Neuronal stem cell (in vitro differentiated cells): ENCODE measurements around the gene LPAR5.

Source experiments
- DNase-seq: peaks from one replicate; pipeline ENCODE4 v3.0.0-alpha.2; 2013; ENCODE audit warnings: low spot score
- H2AFZ ChIP-seq: one replicate; pipeline ENCODE4 v1.6.1; 2013; ENCODE audit warnings: mild to moderate bottlenecking, low read length, inconsistent platforms
- H2AK5ac ChIP-seq: 2 replicates; pipeline ENCODE4 v1.6.1; 2013; ENCODE audit warnings: low read depth, mild to moderate bottlenecking, inconsistent platforms, low read length, moderate library complexity, mixed read lengths
- H2BK120ac ChIP-seq: 2 replicates; pipeline ENCODE4 v1.6.1; 2013; ENCODE audit warnings: low read depth, mild to moderate bottlenecking, inconsistent platforms, low read length, moderate library complexity, mixed read lengths
- H2BK12ac ChIP-seq: one replicate; pipeline ENCODE4 v1.6.1; 2013; ENCODE audit warnings: low read length, inconsistent platforms
- H2BK15ac ChIP-seq: 2 replicates; pipeline ENCODE4 v1.6.1; 2013; ENCODE audit warnings: mild to moderate bottlenecking, low read length, inconsistent platforms, mixed read lengths
- H2BK5ac ChIP-seq: one replicate; pipeline ENCODE4 v1.6.1; 2013; ENCODE audit warnings: inconsistent platforms, mild to moderate bottlenecking, low read length, moderate library complexity
- H3K14ac ChIP-seq: one replicate; pipeline ENCODE4 v1.6.1; 2013; ENCODE audit warnings: low read length, inconsistent platforms
- H3K18ac ChIP-seq: 2 replicates; pipeline ENCODE4 v1.6.1; 2013; ENCODE audit warnings: low read length, inconsistent platforms
- H3K23ac ChIP-seq: 2 replicates; pipeline ENCODE4 v1.6.1; 2013; ENCODE audit warnings: low read depth, mild to moderate bottlenecking, mixed read lengths, low read length, inconsistent platforms; ENCODE audit not compliant: poor library complexity
- H3K27ac ChIP-seq: replicated peaks from 3 replicates; pipeline ENCODE4 v1.5.1; 2013; ENCODE audit warnings: low read length, inconsistent platforms
- H3K27me3 ChIP-seq, 3 experiments: 2 replicates each; pipeline ENCODE4 v1.6.1; 2013; ENCODE audit warnings: low read length in 3 of 3, mild to moderate bottlenecking in 2 of 3, inconsistent platforms in 1 of 3, low read depth in 1 of 3, mixed read lengths in 1 of 3, moderate library complexity in 1 of 3; ENCODE audit not compliant: control insufficient read depth in 3 of 3, insufficient read depth in 3 of 3
- H3K36me3 ChIP-seq, 2 donors: replicated peaks in 1 of 2; 2 replicates each; pipeline ENCODE4 v1.6.1; 2013; ENCODE audit warnings: low read length in 2 of 2; ENCODE audit not compliant: control insufficient read depth in 2 of 2, insufficient read depth in 2 of 2
- H3K4ac ChIP-seq: 2 replicates; pipeline ENCODE4 v1.6.1; 2013; ENCODE audit warnings: inconsistent platforms, mild to moderate bottlenecking, low read length, moderate library complexity
- H3K4me1 ChIP-seq, 2 donors: 1 replicate in 1 of 2; 2 replicates in 1 of 2; pipeline ENCODE4 v1.6.1; 2013; ENCODE audit warnings: low read length in 2 of 2, low read depth in 1 of 2; ENCODE audit not compliant: control insufficient read depth in 2 of 2, insufficient read depth in 1 of 2
- H3K4me2 ChIP-seq: one replicate; pipeline ENCODE4 v1.6.1; 2013; ENCODE audit warnings: mild to moderate bottlenecking, low read length, inconsistent platforms; ENCODE audit not compliant: insufficient read depth, poor library complexity, severe bottlenecking
- H3K4me3 ChIP-seq, 2 donors: 2 replicates each; pipeline ENCODE4 v1.5.1; 2013; ENCODE audit warnings: low read length in 2 of 2, mild to moderate bottlenecking in 2 of 2, inconsistent platforms in 1 of 2, moderate library complexity in 1 of 2
- H3K79me1 ChIP-seq: one replicate; pipeline ENCODE4 v1.6.1; 2013; ENCODE audit warnings: low read depth, mild to moderate bottlenecking, inconsistent platforms, low read length, moderate library complexity
- H3K9ac ChIP-seq: one replicate; pipeline ENCODE4 v1.6.1; 2013; ENCODE audit warnings: mild to moderate bottlenecking, low read depth, low read length, inconsistent platforms; ENCODE audit not compliant: poor library complexity
- H3K9me3 ChIP-seq, 2 donors: replicated peaks in 1 of 2; 2 replicates each; pipeline versions ENCODE3 to v1.6.1; 2013; ENCODE audit warnings: low read length in 2 of 2, mild to moderate bottlenecking in 2 of 2, inconsistent platforms in 1 of 2, low read depth in 1 of 2, mixed read lengths in 1 of 2, moderate library complexity in 1 of 2; ENCODE audit not compliant: control insufficient read depth in 2 of 2, insufficient read depth in 1 of 2
- H4K8ac ChIP-seq: one replicate; pipeline ENCODE4 v1.6.1; 2013; ENCODE audit warnings: low read depth, mild to moderate bottlenecking, inconsistent platforms, low read length, moderate library complexity
- H4K91ac ChIP-seq: one replicate; pipeline ENCODE4 v1.6.1; 2013; ENCODE audit warnings: low read length, low read depth, mild to moderate bottlenecking, inconsistent platforms; ENCODE audit not compliant: poor library complexity
- WGBS, 2 donors: extraction: QIAGEN DNeasy Blood & Tissue Kit; methylation state at CpG; one replicate each; pipeline ENCODE4 v1.1.7; 2013; ENCODE audit warnings: missing lambda C conversion rate in 2 of 2, mixed read lengths in 1 of 2; ENCODE audit not compliant: insufficient read length in 2 of 2, insufficient replicate concordance in 1 of 2; ENCODE audit errors: extremely low coverage in 2 of 2; 5-methylcytosine and 5-hydroxymethylcytosine counted together

LPAR5 gene

DNA sequence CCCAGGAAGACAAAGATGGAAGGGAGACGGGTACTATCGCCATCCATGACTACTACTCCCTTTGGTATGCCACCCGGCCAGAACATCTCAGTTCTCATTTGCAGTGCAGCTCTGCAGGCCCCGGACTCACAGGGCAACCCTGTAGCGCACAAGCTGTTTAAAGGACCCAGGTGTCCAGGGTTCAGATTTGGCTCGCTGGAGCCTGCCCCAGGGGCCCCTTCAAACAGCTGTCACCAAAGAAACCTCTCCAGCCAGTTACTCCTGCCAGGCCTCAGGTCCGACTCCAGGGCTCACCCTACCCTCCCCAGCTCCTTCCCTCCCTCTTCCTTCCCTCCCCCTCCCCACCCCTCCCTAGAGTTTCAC lies 23.1 kb downstream of the LPAR5 start:
- H3K4me3 ChIP-seq: peak overlapping the region in 1 of 2 donors; percentile 21
- peak overlapping the region; percentile 48 for H2BK12ac ChIP-seq
- H2AFZ ChIP-seq: peak overlapping the region; percentile 74
- H3K36me3 ChIP-seq: no peaks in the 10 kb centered on the region
- peaks cover 34% of the 10 kb centered on the region in 2 donors for H3K4me1 ChIP-seq
- H2AK5ac ChIP-seq: peak overlapping the region; percentile 98
- H3K4ac ChIP-seq: peak overlapping the region; percentile 17
- peak overlapping the region; percentile 98 for H3K18ac ChIP-seq
- peak overlapping the region; percentile 97 for H2BK15ac ChIP-seq
- H4K91ac ChIP-seq: peak overlapping the region; percentile 93
- no peak overlapping the region for H4K8ac ChIP-seq
- H3K9me3 ChIP-seq: no peaks in the 10 kb centered on the region
- H3K14ac ChIP-seq: peak overlapping the region; percentile 78
- H2BK120ac ChIP-seq: peak overlapping the region; percentile 93
- H3K9ac ChIP-seq: peak overlapping the region; percentile 83
- DNase-seq: no peak
- no peaks in the 10 kb centered on the region for H3K79me1 ChIP-seq
- peak overlapping the region; percentile 17 for H3K23ac ChIP-seq
- peak overlapping the region; percentile 99 for H3K27ac ChIP-seq
- peak overlapping the region; percentile 54 for H3K4me2 ChIP-seq
- H2BK5ac ChIP-seq: peak overlapping the region; percentile 84
- no CpG with 5 or more reads among the region's 7 CpGs for WGBS, 2 donors
- H3K27me3 ChIP-seq: no peaks in the 10 kb centered on the region

DNA sequence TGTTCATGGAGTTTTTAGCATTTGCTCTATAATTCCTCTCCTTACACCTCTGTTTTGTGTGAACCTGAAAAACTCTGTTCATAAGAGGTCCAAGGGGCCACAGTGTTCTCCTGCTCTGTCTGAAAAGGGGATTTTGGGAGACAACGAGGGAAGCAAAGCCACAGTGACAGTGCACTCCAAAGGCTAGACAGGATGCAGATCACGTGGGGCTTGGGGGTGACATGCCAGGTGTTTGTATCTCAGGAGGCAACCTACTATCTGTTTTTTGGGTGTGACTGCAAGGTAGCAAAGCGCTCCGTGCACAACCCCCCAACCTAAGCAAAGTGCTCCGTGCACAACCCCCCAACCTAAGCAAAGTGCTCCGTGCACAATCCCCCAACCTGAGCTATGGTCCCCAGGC lies 23.5 kb downstream of the LPAR5 start:
- DNase-seq: no peak
- Histone ChIP-seq H4K91ac (peak overlapping the region; percentile 93), H3K27ac (peak overlapping the region; percentile 99), H3K27me3 (no peaks in the 10 kb centered on the region), H2BK12ac (peak overlapping the region; percentile 48), H2AFZ (peak overlapping the region; percentile 74), H2AK5ac (peak overlapping the region; percentile 98), H4K8ac (peak overlapping the region; percentile 89), H3K18ac (peak overlapping the region; percentile 98), H3K23ac (peak overlapping the region; percentile 17), H2BK15ac (peak overlapping the region; percentile 97), H3K9me3 (no peaks in the 10 kb centered on the region), H3K4ac (peak overlapping the region; percentile 17), H2BK5ac (peak overlapping the region; percentile 84), H3K4me3 (peak overlapping the region in 1 of 2 donors; percentile 21), H3K79me1 (no peaks in the 10 kb centered on the region), H3K36me3 (no peaks in the 10 kb centered on the region), H3K4me1 (peaks cover 35 to 36% of the 10 kb centered on the region in 2 donors), H3K4me2 (no peak overlapping the region), H3K14ac (no peak overlapping the region), H2BK120ac (peak overlapping the region; percentile 93), H3K9ac (peak overlapping the region; percentile 83)
- WGBS, 2 donors: no CpG with 5 or more reads among the region's 6 CpGs

DNA sequence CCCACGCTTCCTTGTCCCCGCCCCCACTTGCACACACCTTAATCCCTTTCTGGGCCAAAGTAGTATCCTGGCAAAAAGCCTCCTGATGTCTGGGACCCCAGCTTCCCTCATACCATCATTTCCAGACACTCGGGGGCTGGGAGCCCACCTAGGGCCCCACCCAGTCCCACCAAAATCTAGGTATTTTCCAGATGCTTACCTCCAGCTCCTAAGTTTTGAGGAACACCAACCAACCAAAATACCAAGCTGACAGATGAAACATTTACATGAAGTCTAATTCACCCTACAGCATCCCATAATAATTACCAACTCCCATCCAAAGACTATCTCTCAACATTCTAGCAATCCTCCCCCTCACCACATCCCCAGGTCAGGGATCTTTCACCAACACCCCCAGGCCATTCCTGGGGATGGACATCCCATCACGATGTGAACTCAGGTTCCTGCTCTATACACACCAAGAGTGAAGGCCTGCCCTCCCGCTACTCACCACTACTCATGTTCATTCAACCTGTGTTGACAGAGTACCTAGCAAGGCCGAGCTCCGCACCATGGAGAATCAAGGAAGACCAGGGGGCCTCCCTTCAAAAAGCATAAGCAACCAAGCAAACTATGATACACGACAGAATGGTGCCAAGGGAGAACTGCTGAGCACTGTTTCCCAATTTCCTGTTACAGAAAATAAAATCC lies 27.0 kb downstream of the LPAR5 start:
- no peak overlapping the region for H3K4me3 ChIP-seq
- H2BK12ac ChIP-seq: peak overlapping the region; percentile 24
- H3K27me3 ChIP-seq: no peaks in the 10 kb centered on the region
- H3K9ac ChIP-seq: no peak overlapping the region
- H3K4me2 ChIP-seq: no peak overlapping the region
- H3K18ac ChIP-seq: no peak overlapping the region
- peaks cover 45 to 50% of the 10 kb centered on the region in 2 donors for H3K4me1 ChIP-seq
- no peak overlapping the region for H3K23ac ChIP-seq
- no peak for DNase-seq
- no peak overlapping the region for H2BK15ac ChIP-seq
- H4K8ac ChIP-seq: no peak overlapping the region
- peaks cover 1% of the 10 kb centered on the region for H3K79me1 ChIP-seq
- H2AK5ac ChIP-seq: no peak overlapping the region
- H3K36me3 ChIP-seq: peaks cover 4 to 24% of the 10 kb centered on the region in 2 donors
- H3K4ac ChIP-seq: no peak overlapping the region
- H2BK120ac ChIP-seq: no peak overlapping the region
- H2BK5ac ChIP-seq: no peak overlapping the region
- H2AFZ ChIP-seq: no peak overlapping the region
- no peak overlapping the region for H4K91ac ChIP-seq
- no CpG with 5 or more reads among the region's 8 CpGs for WGBS, 2 donors
- H3K27ac ChIP-seq: peak overlapping the region; percentile 67
- no peak overlapping the region for H3K14ac ChIP-seq
- no peaks in the 10 kb centered on the region for H3K9me3 ChIP-seq

DNA sequence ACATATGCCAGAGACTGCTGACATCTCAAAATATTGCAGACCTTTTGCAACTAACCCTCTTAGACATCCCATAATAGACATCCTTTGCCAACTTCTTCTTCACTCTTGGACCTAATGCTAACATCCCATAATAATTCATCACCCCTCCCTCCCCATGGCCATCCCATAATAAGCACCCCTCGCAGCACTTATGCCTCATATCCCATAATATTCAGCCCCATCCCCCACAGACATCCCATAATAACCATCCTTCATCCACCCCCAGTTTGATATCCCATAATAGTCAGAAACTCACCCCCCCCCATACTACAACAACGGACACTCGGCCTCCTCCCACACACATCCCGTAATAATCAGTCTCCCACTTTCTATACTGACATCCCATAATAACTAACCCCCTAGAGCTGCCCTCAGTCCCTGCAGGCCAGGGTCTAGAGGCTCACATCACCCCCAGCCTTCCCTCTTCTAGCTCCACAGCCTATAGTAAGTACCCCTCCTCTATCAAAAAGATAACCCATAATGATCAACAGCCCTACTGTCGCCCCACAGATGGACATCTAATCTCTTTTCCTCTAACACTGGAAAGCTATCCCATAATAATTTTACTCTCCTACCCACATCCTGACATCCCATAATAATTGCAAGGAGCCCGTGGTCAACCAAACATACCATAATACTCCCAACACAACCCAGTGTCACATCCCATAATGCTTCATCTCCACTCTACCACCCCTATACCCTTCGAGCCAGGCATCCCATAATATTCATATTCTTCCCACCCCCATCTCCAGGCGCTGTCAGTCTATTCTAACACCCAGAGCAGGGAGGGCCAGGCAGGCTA lies 27.8 kb downstream of the LPAR5 start:
- Histone ChIP-seq H3K79me1 (peaks cover 2% of the 10 kb centered on the region), H4K8ac (no peak overlapping the region), H3K9ac (no peak overlapping the region), H3K36me3 (peaks cover 4 to 31% of the 10 kb centered on the region in 2 donors), H2BK5ac (no peak overlapping the region), H2BK15ac (no peak overlapping the region), H3K4me1 (peaks cover 48 to 51% of the 10 kb centered on the region in 2 donors), H2BK120ac (no peak overlapping the region), H3K4ac (no peak overlapping the region), H3K27me3 (no peaks in the 10 kb centered on the region), H3K4me2 (no peak overlapping the region), H4K91ac (no peak overlapping the region), H2AK5ac (peak overlapping the region; percentile 8), H3K9me3 (no peaks in the 10 kb centered on the region), H3K4me3 (no peak overlapping the region), H3K14ac (no peak overlapping the region), H2AFZ (peak overlapping the region; percentile 12), H3K23ac (no peak overlapping the region), H3K27ac (peak overlapping the region; percentile 67), H3K18ac (peak overlapping the region; percentile 46), H2BK12ac (no peak overlapping the region)
- DNase-seq: no peak
- WGBS, 2 donors: 100% methylated on average over 1 of the region's 8 CpGs; no CpG with 5 or more reads in 1 of the 2 donors
